Smooth muscle cell (in vitro differentiated cells): ENCODE data around the gene FAM229A. TPM values are rescaled to one million over a fixed set of nuclear protein-coding genes. Genes with fewer than 3 reads are reported as not detected.

Experiments
- DNase-seq: peaks from one replicate; lab custom pipeline; 2025; ENCODE audit not compliant: unreplicated experiment; lab: John Stamatoyannopoulos, UW
- H2AFZ ChIP-seq: fragments of 200-600 bp; sonication (generic); 2 replicates; pipeline ENCODE4 v1.6.0; 2016; ENCODE audit warnings: antibody characterized with exemption, low read depth, mild to moderate bottlenecking
- H3F3A ChIP-seq: fragments of 200-600 bp; sonication (generic); 2 replicates; pipeline ENCODE4 v1.6.0; 2017; ENCODE audit warnings: antibody characterized with exemption, low read depth
- H3K27ac ChIP-seq: fragments of 200-600 bp; sonication (generic); 2 replicates; pipeline ENCODE4 v1.5.1; 2016; ENCODE audit warnings: low read depth, mild to moderate bottlenecking
- H3K27me3 ChIP-seq: fragments of 200-600 bp; sonication (generic); 2 replicates; pipeline ENCODE4 v1.6.1; 2016; ENCODE audit warnings: low read depth, mild to moderate bottlenecking
- H3K36me3 ChIP-seq: fragments of 200-600 bp; sonication (generic); 2 replicates; pipeline ENCODE4 v1.5.1; 2016; ENCODE audit warnings: low read depth
- H3K4me1 ChIP-seq: fragments of 200-600 bp; sonication (generic); 2 replicates; pipeline ENCODE4 v1.5.1; 2016; ENCODE audit warnings: low read depth
- H3K4me2 ChIP-seq: fragments of 200-600 bp; sonication (generic); 2 replicates; pipeline ENCODE4 v1.6.0; 2016; ENCODE audit warnings: mild to moderate bottlenecking
- H3K4me3 ChIP-seq: fragments of 200-600 bp; sonication (generic); 2 replicates; pipeline ENCODE4 v1.5.1; 2016; ENCODE audit warnings: mild to moderate bottlenecking
- H3K79me2 ChIP-seq: fragments of 200-600 bp; sonication (generic); 2 replicates; pipeline ENCODE4 v1.6.0; 2016; ENCODE audit warnings: low read depth, mild to moderate bottlenecking
- H3K9ac ChIP-seq: fragments of 200-600 bp; sonication (generic); 2 replicates; pipeline ENCODE4 v1.6.0; 2016; ENCODE audit warnings: low read depth
- H3K9me3 ChIP-seq: fragments of 200-600 bp; sonication (generic); replicated peaks from 2 replicates; pipeline ENCODE4 v1.5.1; 2016; ENCODE audit warnings: low read depth
- H4K20me1 ChIP-seq: fragments of 200-600 bp; sonication (generic); 2 replicates; pipeline ENCODE4 v1.6.0; 2016; ENCODE audit warnings: low read depth
- WGBS: methylation state at CpG from one replicate; pipeline ENCODE4 v1.1.7; 2016; ENCODE audit warnings: low lambda C conversion rate; 5-methylcytosine and 5-hydroxymethylcytosine counted together
- polyA plus RNA-seq: library from polyadenylated mRNA; unstranded; fragments of >200 nt; fragmentation: Nextera tagmentation; extraction: Ambion mirVana; gene quantifications from 2 replicates; pipeline ENCODE4 v1.2.1, GENCODE V29; 2016
- total RNA-seq: library from RNA; depleted of rRNA; stranded (reverse); fragments of >200 nt; gene quantifications from 2 replicates; pipeline ENCODE4 v1.2.3, GENCODE V29; 2014
- TF ChIP-seq, protein P1 (sequence below): fragments of 200-600 bp; sonication (generic); IDR thresholded peaks from 2 replicates; pipeline ENCODE4 v1.5.1; 2017; ENCODE audit warnings: borderline replicate concordance, mild to moderate bottlenecking, antibody characterized with exemption; ENCODE audit not compliant: insufficient read depth, poor library complexity, severe bottlenecking

FAM229A gene
- total and polyA plus RNA-seq, 2 experiments from 2014 or later: 1.6 to 11.1 TPM

DNA sequence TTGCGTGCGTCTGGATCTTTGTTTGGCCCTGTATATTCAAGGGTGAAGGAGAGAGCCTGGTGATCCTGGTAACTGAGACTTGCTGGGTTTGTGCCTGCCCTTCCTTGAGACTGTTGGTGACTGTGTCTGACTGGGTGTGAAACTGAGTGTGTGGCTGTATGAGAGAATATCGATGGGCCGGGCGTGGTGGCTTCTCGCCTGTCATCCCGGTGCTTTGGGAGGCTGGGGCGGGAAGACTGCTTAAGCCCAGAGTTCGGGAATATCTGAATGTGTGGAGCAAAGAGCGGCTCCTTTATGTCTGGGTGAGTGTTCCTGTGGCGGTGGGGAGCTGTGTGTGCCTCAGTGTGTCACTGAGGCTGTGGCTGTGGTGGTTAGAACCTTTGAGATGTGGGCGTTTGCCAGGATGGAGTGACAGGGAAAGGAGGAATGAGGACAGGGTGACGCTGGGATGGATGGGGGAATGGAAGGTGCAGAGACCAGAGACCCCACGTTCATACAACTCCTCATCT, 23.6 kb downstream of the FAM229A start:
- Histone ChIP-seq H3K4me2 (no peak overlapping the region), H3K79me2 (peaks cover 20% of the 10 kb centered on the region), H3K9ac (no peak overlapping the region), H2AFZ (no peak overlapping the region), H3K4me1 (peaks cover 36% of the 10 kb centered on the region), H3K27me3 (no peaks in the 10 kb centered on the region), H3K36me3 (no peaks in the 10 kb centered on the region), H4K20me1 (peaks cover 17% of the 10 kb centered on the region), H3K9me3 (no peaks in the 10 kb centered on the region), H3F3A (peaks cover 9% of the 10 kb centered on the region), H3K4me3 (no peak overlapping the region), H3K27ac (peak overlapping the region; percentile 20)
- TF ChIP-seq, protein P1, sequence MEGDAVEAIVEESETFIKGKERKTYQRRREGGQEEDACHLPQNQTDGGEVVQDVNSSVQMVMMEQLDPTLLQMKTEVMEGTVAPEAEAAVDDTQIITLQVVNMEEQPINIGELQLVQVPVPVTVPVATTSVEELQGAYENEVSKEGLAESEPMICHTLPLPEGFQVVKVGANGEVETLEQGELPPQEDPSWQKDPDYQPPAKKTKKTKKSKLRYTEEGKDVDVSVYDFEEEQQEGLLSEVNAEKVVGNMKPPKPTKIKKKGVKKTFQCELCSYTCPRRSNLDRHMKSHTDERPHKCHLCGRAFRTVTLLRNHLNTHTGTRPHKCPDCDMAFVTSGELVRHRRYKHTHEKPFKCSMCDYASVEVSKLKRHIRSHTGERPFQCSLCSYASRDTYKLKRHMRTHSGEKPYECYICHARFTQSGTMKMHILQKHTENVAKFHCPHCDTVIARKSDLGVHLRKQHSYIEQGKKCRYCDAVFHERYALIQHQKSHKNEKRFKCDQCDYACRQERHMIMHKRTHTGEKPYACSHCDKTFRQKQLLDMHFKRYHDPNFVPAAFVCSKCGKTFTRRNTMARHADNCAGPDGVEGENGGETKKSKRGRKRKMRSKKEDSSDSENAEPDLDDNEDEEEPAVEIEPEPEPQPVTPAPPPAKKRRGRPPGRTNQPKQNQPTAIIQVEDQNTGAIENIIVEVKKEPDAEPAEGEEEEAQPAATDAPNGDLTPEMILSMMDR: no peak
- 65% methylated on average over 14 of the region's 14 CpGs for WGBS
- DNase-seq: no peak

DNA sequence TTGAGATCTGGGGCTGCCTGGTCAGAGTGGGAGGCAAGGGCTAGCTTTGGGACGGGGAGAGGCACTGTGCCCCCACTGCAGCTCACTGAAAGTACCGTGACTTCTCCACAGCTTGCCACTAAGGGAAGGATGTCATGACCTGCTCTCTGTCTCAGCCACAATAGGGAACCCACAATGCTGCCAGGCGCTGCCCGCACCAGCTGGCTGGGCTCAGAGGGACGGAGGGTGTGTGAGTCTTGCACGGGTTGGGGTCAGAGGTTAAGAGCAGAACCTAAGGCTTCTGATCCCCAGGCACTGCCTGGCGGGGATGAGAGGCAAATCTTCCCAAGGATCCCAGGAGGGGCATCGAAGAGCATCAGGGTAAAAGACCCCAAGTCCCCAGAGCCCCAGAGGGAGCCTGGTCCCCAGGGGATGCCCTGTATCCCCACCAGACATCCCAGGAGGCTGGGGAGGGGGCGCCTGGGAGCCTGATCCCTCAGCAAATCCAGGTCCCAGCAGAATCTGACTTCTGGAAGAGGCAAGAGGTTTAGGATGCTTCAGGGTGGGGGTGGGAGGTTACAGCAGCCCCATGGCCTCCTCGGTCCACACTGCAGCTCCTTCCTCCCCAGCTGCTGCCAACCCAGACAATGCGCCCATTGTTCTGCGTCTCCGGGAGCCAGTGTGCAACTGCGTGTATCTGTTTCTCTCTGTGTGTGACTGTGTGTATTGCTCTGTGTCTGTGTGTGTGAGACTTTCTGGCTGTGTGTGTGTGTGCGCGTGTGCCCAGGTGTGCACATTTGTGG, 24.2 kb downstream of the FAM229A start:
- Histone ChIP-seq H3K79me2 (peaks cover 24% of the 10 kb centered on the region), H3K4me2 (no peak overlapping the region), H3K27me3 (no peaks in the 10 kb centered on the region), H3K27ac (peak overlapping the region; percentile 20), H2AFZ (no peak overlapping the region), H3K9me3 (no peaks in the 10 kb centered on the region), H3F3A (peaks cover 15% of the 10 kb centered on the region), H3K36me3 (no peaks in the 10 kb centered on the region), H3K9ac (no peak overlapping the region), H3K4me3 (no peak overlapping the region), H4K20me1 (peaks cover 24% of the 10 kb centered on the region), H3K4me1 (peaks cover 43% of the 10 kb centered on the region)
- WGBS: 70% methylated on average over 16 of the region's 16 CpGs
- TF ChIP-seq, protein P1: no peak
- no peak for DNase-seq

DNA sequence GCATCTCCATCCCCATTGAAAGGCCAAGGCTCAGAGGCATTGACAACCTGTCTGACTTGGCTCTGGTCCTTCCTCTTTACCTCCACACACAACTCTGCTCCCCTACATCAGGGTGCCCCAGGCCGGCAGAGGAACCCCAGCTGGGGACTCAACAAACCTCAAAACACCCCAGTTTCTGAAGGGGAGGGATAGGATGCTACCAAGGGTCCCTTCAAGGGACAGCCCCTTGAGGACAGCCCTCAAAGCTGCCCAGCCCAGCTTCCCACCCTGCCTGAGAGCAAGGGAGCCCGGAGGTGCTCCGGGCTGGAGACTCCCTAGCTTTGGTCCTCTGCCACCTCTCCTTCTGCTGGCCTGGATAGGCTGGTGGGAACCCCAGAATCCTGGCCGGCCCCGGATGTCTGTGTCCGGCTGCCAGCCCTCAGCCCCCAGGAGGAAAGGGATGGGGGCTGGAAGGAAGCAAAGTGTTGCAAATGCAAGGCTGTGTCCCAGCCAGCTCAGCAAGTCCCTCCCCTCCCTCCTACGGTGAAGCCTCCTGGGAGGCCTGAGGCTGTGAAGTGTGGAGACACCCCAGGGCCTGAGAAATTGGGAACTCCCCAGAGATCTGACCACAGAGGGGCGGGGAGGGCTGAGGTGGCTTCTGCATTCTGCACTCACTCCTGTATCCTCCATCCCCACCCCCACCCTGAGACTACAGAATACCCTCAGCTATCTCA, 25.2 kb downstream of the FAM229A start:
- H3K27ac ChIP-seq: no peak overlapping the region
- H3K36me3 ChIP-seq: no peaks in the 10 kb centered on the region
- H3K9me3 ChIP-seq: no peaks in the 10 kb centered on the region
- WGBS: 54% methylated on average over 6 of the region's 8 CpGs
- peaks cover 46% of the 10 kb centered on the region for H3K4me1 ChIP-seq
- DNase-seq: no peak
- no peak overlapping the region for H2AFZ ChIP-seq
- peak overlapping the region; percentile 99 for H3K4me2 ChIP-seq
- TF ChIP-seq, protein P1: no peak
- H3F3A ChIP-seq: peaks cover 16% of the 10 kb centered on the region
- no peak overlapping the region for H3K9ac ChIP-seq
- peaks cover 24% of the 10 kb centered on the region for H3K79me2 ChIP-seq
- H3K4me3 ChIP-seq: no peak overlapping the region
- no peaks in the 10 kb centered on the region for H3K27me3 ChIP-seq
- peaks cover 33% of the 10 kb centered on the region for H4K20me1 ChIP-seq
